ENCODE results near the gene CRYZL1. TPM values are rescaled to one million over a fixed set of nuclear protein-coding genes. Genes with fewer than 3 reads are reported as not detected.

CRYZL1 gene
- total and polyA plus RNA-seq, 2 donors (not counting 1 experiment from before 2014, with no cell fraction given): 30.7 to 72.6 TPM

DNA sequence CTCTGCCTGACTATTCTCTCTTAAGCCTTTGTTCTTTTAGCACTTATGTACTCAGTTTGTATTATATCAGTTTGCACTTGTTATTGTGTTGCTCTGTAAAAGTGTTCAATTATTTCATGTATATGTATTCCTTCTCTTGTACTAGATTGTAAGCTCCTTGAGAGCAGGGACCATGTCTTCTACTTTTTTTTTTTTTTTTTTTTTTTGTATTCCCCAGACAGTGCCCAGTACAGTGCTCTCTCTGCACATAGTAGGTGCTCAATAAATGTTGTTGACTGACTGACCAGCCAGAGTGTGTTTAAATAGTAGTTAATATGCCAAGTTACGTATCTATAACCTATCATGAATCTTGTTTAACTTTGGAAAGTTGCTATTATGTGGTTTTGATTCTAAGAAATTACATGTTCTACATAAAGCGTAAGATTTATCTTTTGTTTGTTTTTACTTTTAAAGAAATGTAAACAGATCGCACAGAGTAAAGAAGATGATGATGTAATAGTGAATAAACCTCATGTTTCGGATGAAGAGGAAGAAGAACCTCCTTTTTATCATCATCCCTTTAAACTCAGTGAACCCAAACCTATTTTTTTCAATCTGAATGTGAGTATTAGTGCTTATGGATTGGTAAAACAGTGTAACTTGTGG lies 82.6 kb downstream of the CRYZL1 start:
- Histone ChIP-seq H3K9me3 (ENCODE audit: control insufficient read depth, insufficient read depth, low read depth, low read length) (no peaks in the 10 kb centered on the region), H3K36me3 (ENCODE audit: control insufficient read depth, insufficient read depth, low read length) (peaks cover 19% of the 10 kb centered on the region), H3K4me2 (ENCODE audit: extremely low read depth, insufficient read depth, low read length) (no peak overlapping the region), H3K27ac (ENCODE audit: insufficient read depth, low read length) (no peak overlapping the region), H3K4me3 (replicated peaks in 1 of 4; ENCODE audit: control extremely low read depth in 1 of 4, insufficient read depth in 1 of 4, low read depth in 3 of 4, low read length in 4 of 4) (no peak overlapping the region), H3K79me2 (ENCODE audit: control insufficient read depth, insufficient read depth, low read length) (peaks cover 78% of the 10 kb centered on the region), H3K27me3 (ENCODE audit: control insufficient read depth, insufficient read depth, low read length) (no peaks in the 10 kb centered on the region), H4K20me1 (ENCODE audit: control insufficient read depth, extremely low read depth, insufficient read depth, low read length) (peaks cover 6% of the 10 kb centered on the region), H3K4me1 (ENCODE audit: control insufficient read depth, extremely low read depth, insufficient read depth, low read length) (no peaks in the 10 kb centered on the region), H2AFZ (ENCODE audit: low read length) (no peak overlapping the region), H3K9ac (ENCODE audit: insufficient read depth, low read length) (no peak overlapping the region)
- no peak for TF ChIP-seq EZH2 (IDR thresholded peaks at IDR 0.05; ENCODE audit: low read length, missing control alignments)
- TF ChIP-seq, protein P1, sequence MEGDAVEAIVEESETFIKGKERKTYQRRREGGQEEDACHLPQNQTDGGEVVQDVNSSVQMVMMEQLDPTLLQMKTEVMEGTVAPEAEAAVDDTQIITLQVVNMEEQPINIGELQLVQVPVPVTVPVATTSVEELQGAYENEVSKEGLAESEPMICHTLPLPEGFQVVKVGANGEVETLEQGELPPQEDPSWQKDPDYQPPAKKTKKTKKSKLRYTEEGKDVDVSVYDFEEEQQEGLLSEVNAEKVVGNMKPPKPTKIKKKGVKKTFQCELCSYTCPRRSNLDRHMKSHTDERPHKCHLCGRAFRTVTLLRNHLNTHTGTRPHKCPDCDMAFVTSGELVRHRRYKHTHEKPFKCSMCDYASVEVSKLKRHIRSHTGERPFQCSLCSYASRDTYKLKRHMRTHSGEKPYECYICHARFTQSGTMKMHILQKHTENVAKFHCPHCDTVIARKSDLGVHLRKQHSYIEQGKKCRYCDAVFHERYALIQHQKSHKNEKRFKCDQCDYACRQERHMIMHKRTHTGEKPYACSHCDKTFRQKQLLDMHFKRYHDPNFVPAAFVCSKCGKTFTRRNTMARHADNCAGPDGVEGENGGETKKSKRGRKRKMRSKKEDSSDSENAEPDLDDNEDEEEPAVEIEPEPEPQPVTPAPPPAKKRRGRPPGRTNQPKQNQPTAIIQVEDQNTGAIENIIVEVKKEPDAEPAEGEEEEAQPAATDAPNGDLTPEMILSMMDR (conservative IDR thresholded peaks at IDR 0.05 in 1 of 2, IDR thresholded peaks at IDR 0.05 in 1 of 2; ENCODE audit: low read depth in 1 of 2, low read length in 2 of 2): no peak
- peak in 1 of 2 donors; percentile 43 for DNase-seq (ENCODE audit: low read depth in 2 of 2)

- Histone ChIP-seq H3K36me3 (ENCODE audit: control insufficient read depth, insufficient read depth, low read length) (peaks cover 29% of the 10 kb centered on the region), H3K9me3 (ENCODE audit: control insufficient read depth, insufficient read depth, low read depth, low read length) (no peaks in the 10 kb centered on the region), H3K27me3 (ENCODE audit: control insufficient read depth, insufficient read depth, low read length) (no peaks in the 10 kb centered on the region), H3K4me1 (ENCODE audit: control insufficient read depth, extremely low read depth, insufficient read depth, low read length) (no peaks in the 10 kb centered on the region), H3K27ac (ENCODE audit: insufficient read depth, low read length) (no peak overlapping the region), H3K4me2 (ENCODE audit: extremely low read depth, insufficient read depth, low read length) (no peak overlapping the region), H4K20me1 (ENCODE audit: control insufficient read depth, extremely low read depth, insufficient read depth, low read length) (peaks cover 6% of the 10 kb centered on the region), H2AFZ (ENCODE audit: low read length) (no peak overlapping the region), H3K9ac (ENCODE audit: insufficient read depth, low read length) (no peak overlapping the region), H3K4me3 (replicated peaks in 1 of 4; ENCODE audit: control extremely low read depth in 1 of 4, insufficient read depth in 1 of 4, low read depth in 3 of 4, low read length in 4 of 4) (no peak overlapping the region), H3K79me2 (ENCODE audit: control insufficient read depth, insufficient read depth, low read length) (peaks cover 89% of the 10 kb centered on the region)
- no peak for DNase-seq (ENCODE audit: low read depth in 2 of 2)
- no peak for TF ChIP-seq EZH2 (IDR thresholded peaks at IDR 0.05; ENCODE audit: low read length, missing control alignments)
- TF ChIP-seq, protein P1 (conservative IDR thresholded peaks at IDR 0.05 in 1 of 2, IDR thresholded peaks at IDR 0.05 in 1 of 2; ENCODE audit: low read depth in 1 of 2, low read length in 2 of 2): no peak
Observed at GRCh38 chr21:33557447-33557846, 84.1 kb downstream of the CRYZL1 start.

DNA sequence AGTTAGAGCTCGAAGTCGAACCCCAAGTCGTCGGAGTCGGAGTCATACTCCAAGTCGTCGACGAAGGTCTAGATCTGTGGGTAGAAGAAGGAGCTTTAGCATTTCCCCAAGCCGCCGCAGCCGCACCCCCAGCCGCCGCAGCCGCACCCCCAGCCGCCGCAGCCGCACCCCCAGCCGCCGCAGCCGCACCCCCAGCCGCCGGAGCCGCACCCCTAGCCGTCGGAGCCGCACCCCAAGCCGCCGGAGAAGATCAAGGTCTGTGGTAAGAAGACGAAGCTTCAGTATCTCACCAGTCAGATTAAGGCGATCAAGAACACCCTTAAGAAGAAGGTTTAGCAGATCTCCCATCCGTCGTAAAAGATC lies 86.6 kb downstream of the CRYZL1 start:
- Histone ChIP-seq H3K9ac (ENCODE audit: insufficient read depth, low read length) (no peak overlapping the region), H3K4me2 (ENCODE audit: extremely low read depth, insufficient read depth, low read length) (no peak overlapping the region), H3K79me2 (ENCODE audit: control insufficient read depth, insufficient read depth, low read length) (peaks cover 94% of the 10 kb centered on the region), H3K27ac (ENCODE audit: insufficient read depth, low read length) (no peak overlapping the region), H3K4me1 (ENCODE audit: control insufficient read depth, extremely low read depth, insufficient read depth, low read length) (no peaks in the 10 kb centered on the region), H3K36me3 (ENCODE audit: control insufficient read depth, insufficient read depth, low read length) (peaks cover 50% of the 10 kb centered on the region), H3K27me3 (ENCODE audit: control insufficient read depth, insufficient read depth, low read length) (no peaks in the 10 kb centered on the region), H2AFZ (ENCODE audit: low read length) (no peak overlapping the region), H4K20me1 (ENCODE audit: control insufficient read depth, extremely low read depth, insufficient read depth, low read length) (peaks cover 6% of the 10 kb centered on the region), H3K9me3 (ENCODE audit: control insufficient read depth, insufficient read depth, low read depth, low read length) (no peaks in the 10 kb centered on the region), H3K4me3 (replicated peaks in 1 of 4; ENCODE audit: control extremely low read depth in 1 of 4, insufficient read depth in 1 of 4, low read depth in 3 of 4, low read length in 4 of 4) (no peak overlapping the region)
- TF ChIP-seq, protein P1 (conservative IDR thresholded peaks at IDR 0.05 in 1 of 2, IDR thresholded peaks at IDR 0.05 in 1 of 2; ENCODE audit: low read depth in 1 of 2, low read length in 2 of 2): no peak
- no peak for TF ChIP-seq EZH2 (IDR thresholded peaks at IDR 0.05; ENCODE audit: low read length, missing control alignments)
- DNase-seq (ENCODE audit: low read depth in 2 of 2): no peak
